HCT116 (cell line): ENCODE data around the gene NXN. TPM values are rescaled to one million over a fixed set of nuclear protein-coding genes. Genes with fewer than 3 reads are reported as not detected.

Experiments
- ATAC-seq: fragments of 200-7000 bp; cut with Tn5 transposase; 2 replicates; pipeline ENCODE4 v1.9.1; 2020; ENCODE audit warnings: mild to moderate bottlenecking, moderate library complexity
- BruUV-seq: library from RNA; stranded (reverse); fragments of 400-500 nt; replicated peaks from 2 replicates; lab custom pipeline; 2021; lab: Mats Ljungman, UMichigan
- CTCF ChIA-PET: fragments of 300-600 bp; sonication (Branson Sonifier 250); formaldehyde crosslinking; loops from one replicate; lab custom pipeline; 2021; ENCODE audit warnings: antibody characterized with exemption; lab: Charles Lee
- POLR2A ChIA-PET: fragments of 300-600, 350-600 bp; sonication (Branson Sonifier 250); formaldehyde crosslinking; loops from one replicate; lab custom pipeline; 2021; ENCODE audit warnings: antibody characterized with exemption; lab: Charles Lee
- RAD21 ChIA-PET, 2 experiments: fragments of 300-600 bp; sonication (Branson Sonifier 250); formaldehyde crosslinking; loops; one replicate each; lab custom pipeline; 2023; ENCODE audit warnings: low total read pairs in 2 of 2; ENCODE audit not compliant: uncharacterized antibody in 2 of 2, unreplicated experiment in 2 of 2, low non-redundant PET in 1 of 2; lab: Charles Lee
- DNase-seq: peaks from one replicate; pipeline ENCODE4 v3.0.0-alpha.2; 2010; ENCODE audit warnings: low read depth, low spot score
- H2AFZ ChIP-seq: fragments of 200-600 bp; shearing (Covaris generic), sonication (generic); 2 replicates; pipeline ENCODE4 v1.6.1; 2017; ENCODE audit warnings: low read depth, mixed run types, mixed read lengths, antibody characterized with exemption, low read length; ENCODE audit not compliant: poor library complexity, severe bottlenecking
- H3K27ac ChIP-seq: 2 replicates; pipeline ENCODE4 v1.5.1; 2012; ENCODE audit warnings: low read depth, low read length
- H3K27me3 ChIP-seq: fragments of 200-600 bp; sonication (generic); 2 replicates; pipeline ENCODE4 v1.6.1; 2016; ENCODE audit warnings: mixed run types, low read length, mixed read lengths; ENCODE audit not compliant: insufficient read depth
- H3K36me3 ChIP-seq, 2 experiments: fragments of 200-500 bp in 1 of 2; fragments of 200-600 bp in 1 of 2; sonication (Bioruptor generic) in 1 of 2; sonication (generic) in 1 of 2; 2 replicates each; pipeline versions ENCODE4 v1.5.1 to v1.6.1; 2014 to 2016; ENCODE audit warnings: low read length in 2 of 2, inconsistent platforms in 1 of 2, mixed read lengths in 1 of 2, mixed run types in 1 of 2; ENCODE audit not compliant: insufficient read depth in 2 of 2, control insufficient read depth in 1 of 2
- H3K4me1 ChIP-seq, 2 experiments: fragments of 200-600 bp in 1 of 2; sonication (generic) in 1 of 2; 2 replicates each; pipeline versions ENCODE4 v1.5.1 to v1.6.1; 2012 to 2017; ENCODE audit warnings: low read length in 2 of 2, inconsistent platforms in 1 of 2, mild to moderate bottlenecking in 1 of 2, mixed read lengths in 1 of 2, mixed run types in 1 of 2, moderate library complexity in 1 of 2; ENCODE audit not compliant: insufficient read depth in 2 of 2, control insufficient read depth in 1 of 2
- H3K4me2 ChIP-seq: fragments of 200-600 bp; sonication (generic); 2 replicates; pipeline ENCODE4 v1.6.1; 2017; ENCODE audit warnings: mixed run types, low read length, mixed read lengths
- H3K4me3 ChIP-seq, 2 experiments: fragments of 200-600 bp in 1 of 2; sonication (generic) in 1 of 2; replicated peaks in 1 of 2; 2 replicates each; pipeline ENCODE4 v1.5.1; 2011 to 2016; ENCODE audit warnings: low read length in 2 of 2, control low read depth in 1 of 2, low read depth in 1 of 2, mild to moderate bottlenecking in 1 of 2, mixed read lengths in 1 of 2, mixed run types in 1 of 2
- H3K79me2 ChIP-seq: fragments of 200-600 bp; sonication (generic); 2 replicates; pipeline ENCODE4 v1.6.1; 2017; ENCODE audit warnings: mild to moderate bottlenecking, mixed run types, low read length, moderate library complexity, mixed read lengths; ENCODE audit not compliant: insufficient read depth
- H3K9ac ChIP-seq: fragments of 200-600 bp; sonication (generic); 2 replicates; pipeline ENCODE4 v1.6.1; 2016; ENCODE audit warnings: low read length, mixed read lengths
- H3K9me2 ChIP-seq: fragments of 200-600 bp; sonication (generic), shearing (Covaris generic); 2 replicates; pipeline ENCODE4 v1.6.1; 2017; ENCODE audit warnings: mixed run types, mild to moderate bottlenecking, moderate library complexity; ENCODE audit not compliant: insufficient read depth
- H3K9me3 ChIP-seq, 2 experiments: fragments of 200-500 bp in 1 of 2; fragments of 200-600 bp in 1 of 2; sonication (Bioruptor generic) in 1 of 2; sonication (generic) in 1 of 2; 2 replicates each; pipeline ENCODE4 v1.6.1; 2014 to 2017; ENCODE audit warnings: low read length in 2 of 2, mixed read lengths in 2 of 2, inconsistent platforms in 1 of 2, low read depth in 1 of 2, mild to moderate bottlenecking in 1 of 2, mixed run types in 1 of 2, moderate library complexity in 1 of 2; ENCODE audit not compliant: control insufficient read depth in 1 of 2, insufficient read depth in 1 of 2
- H4K20me1 ChIP-seq: fragments of 200-600 bp; sonication (generic), shearing (Covaris generic); 2 replicates; pipeline ENCODE4 v1.6.1; 2017; ENCODE audit warnings: mixed run types, mild to moderate bottlenecking, moderate library complexity; ENCODE audit not compliant: insufficient read depth
- ATF3 ChIP-seq: IDR thresholded peaks from 2 replicates; pipeline ENCODE4 v1.6.1; 2012
- CBX3 ChIP-seq: IDR thresholded peaks from 2 replicates; pipeline ENCODE4 v1.6.1; 2012; ENCODE audit warnings: low read depth
- EZH2phosphoT487 ChIP-seq: fragments of 200-600 bp; IDR thresholded peaks from 2 replicates; pipeline ENCODE4 v1.6.1; 2018; ENCODE audit warnings: antibody characterized with exemption, borderline replicate concordance
- POLR2A ChIP-seq: IDR thresholded peaks from 2 replicates; pipeline ENCODE4 v1.7.0; 2011; ENCODE audit warnings: borderline replicate concordance; ENCODE audit not compliant: insufficient read depth, insufficient read length; ENCODE audit errors: extremely low read depth
- TCF7L2 ChIP-seq: IDR thresholded peaks from 2 replicates; pipeline ENCODE4 v1.7.0; 2011; ENCODE audit warnings: borderline replicate concordance, inconsistent platforms; ENCODE audit not compliant: insufficient read depth, insufficient read length; ENCODE audit errors: extremely low read depth
- YY1 ChIP-seq: IDR thresholded peaks from 2 replicates; pipeline ENCODE4 v1.6.1; 2011; ENCODE audit warnings: low read length, low read depth, moderate library complexity, mild to moderate bottlenecking; ENCODE audit not compliant: insufficient replicate concordance; ENCODE audit errors: extremely low read depth
- ZBTB33 ChIP-seq: IDR thresholded peaks from 2 replicates; pipeline ENCODE4 v1.6.1; 2011; ENCODE audit warnings: mild to moderate bottlenecking, low read length, moderate library complexity; ENCODE audit not compliant: insufficient replicate concordance; ENCODE audit errors: extremely low read depth
- ZFX ChIP-seq: fragments of 450-650 bp; IDR thresholded peaks from 2 replicates; pipeline ENCODE4 v1.6.1; 2017
- intact Hi-C: fragments of 100-400 bp; cut with micrococcal nuclease; formaldehyde crosslinking; loops from 2 replicates; pipeline ENCODE4 v1.10.0; 2022
- total RNA-seq: library from RNA; stranded (reverse); gene quantifications from one replicate; pipeline ENCODE4 v1.2.1, GENCODE V29; 2021; ENCODE audit not compliant: unreplicated experiment

The NXN gene
- total RNA-seq, 1 experiment from 2014 or later, result 83.7 TPM

GRCh38 chr17:1013729-1014090, 34.1 kb upstream of the NXN start:
- no peak overlapping the region for H3K4me3 ChIP-seq
- TF ChIP-seq ATF3 (no peak), CBX3 (no peak), ZFX (no peak), ZBTB33 (no peak), TCF7L2 (no peak), YY1 (no peak), POLR2A (no peak), EZH2phosphoT487 (no peak)
- no peaks in the 10 kb centered on the region for H3K9me3 ChIP-seq
- ATAC-seq (no peak), DNase-seq (no peak)
- H3K9me2 ChIP-seq, result no peaks in the 10 kb centered on the region
- no peak overlapping the region for H2AFZ ChIP-seq
- CTCF ChIA-PET, result no interaction called here
- H3K79me2 ChIP-seq, result no peaks in the 10 kb centered on the region
- RAD21 ChIA-PET, result no interaction called here
- no peaks in the 10 kb centered on the region for H3K27me3 ChIP-seq
- POLR2A ChIA-PET, result no interaction called here
- no peak overlapping the region for H3K27ac ChIP-seq
- H3K36me3 ChIP-seq, result peaks cover 0 to 2% of the 10 kb centered on the region in 2 experiments; a peak in 1 of 4 replicates
- H3K4me2 ChIP-seq, result no peak overlapping the region
- H3K9ac ChIP-seq, result no peak overlapping the region
- no peaks in the 10 kb centered on the region for H4K20me1 ChIP-seq
- H3K4me1 ChIP-seq, result no peaks in the 10 kb centered on the region
- intact Hi-C loops, result no loop called here
- BruUV-seq, result no TSS peak
